Epithelial cell of esophagus (primary cell): ENCODE measurements around the gene OR10X1.

Source experiments
- DNase-seq: peaks from one replicate; pipeline ENCODE4 v3.0.0; 2010; ENCODE audit warnings: low read depth
- H3K4me3 ChIP-seq: 2 replicates; pipeline ENCODE4 v1.5.1; 2011; ENCODE audit warnings: mild to moderate bottlenecking, low read length, control low read depth
- TF ChIP-seq, protein P1 (sequence below): IDR thresholded peaks from 2 replicates; pipeline ENCODE4 v1.5.1; 2011; ENCODE audit warnings: low read depth, mild to moderate bottlenecking, low read length, control low read depth, inconsistent platforms; ENCODE audit not compliant: insufficient read depth; ENCODE audit errors: missing control alignments

Gene OR10X1

DNA sequence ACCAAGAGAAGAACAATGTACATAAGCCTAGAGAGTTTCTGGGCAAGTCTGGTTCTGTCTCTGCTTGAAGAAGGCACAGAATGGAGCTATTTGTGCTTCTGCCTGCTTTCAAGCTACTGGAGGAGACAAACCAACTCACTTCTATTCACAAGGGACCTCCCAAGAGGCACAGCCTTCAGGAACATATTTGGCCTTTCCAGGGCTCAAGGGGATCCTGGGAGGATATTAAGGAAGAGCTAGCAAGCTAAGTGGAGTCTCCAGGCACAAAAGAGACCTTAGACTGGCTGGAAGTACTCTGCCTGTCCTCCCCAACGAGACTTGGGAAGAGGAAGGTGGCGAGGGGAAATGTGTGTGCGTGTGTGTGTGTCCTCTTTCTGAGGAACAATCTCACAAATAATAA lies 25.3 kb downstream of the OR10X1 start, which contains the start of gene OR6Y1:
TSS of gene OR6Y1 (minus strand) at position 54 of the 400 bp plus-strand sequence. CDS start 6,300 bp downstream, outside the sequence.
- no peak within 1 kb of the TSS for H3K4me3 ChIP-seq
- TF ChIP-seq, protein P1, sequence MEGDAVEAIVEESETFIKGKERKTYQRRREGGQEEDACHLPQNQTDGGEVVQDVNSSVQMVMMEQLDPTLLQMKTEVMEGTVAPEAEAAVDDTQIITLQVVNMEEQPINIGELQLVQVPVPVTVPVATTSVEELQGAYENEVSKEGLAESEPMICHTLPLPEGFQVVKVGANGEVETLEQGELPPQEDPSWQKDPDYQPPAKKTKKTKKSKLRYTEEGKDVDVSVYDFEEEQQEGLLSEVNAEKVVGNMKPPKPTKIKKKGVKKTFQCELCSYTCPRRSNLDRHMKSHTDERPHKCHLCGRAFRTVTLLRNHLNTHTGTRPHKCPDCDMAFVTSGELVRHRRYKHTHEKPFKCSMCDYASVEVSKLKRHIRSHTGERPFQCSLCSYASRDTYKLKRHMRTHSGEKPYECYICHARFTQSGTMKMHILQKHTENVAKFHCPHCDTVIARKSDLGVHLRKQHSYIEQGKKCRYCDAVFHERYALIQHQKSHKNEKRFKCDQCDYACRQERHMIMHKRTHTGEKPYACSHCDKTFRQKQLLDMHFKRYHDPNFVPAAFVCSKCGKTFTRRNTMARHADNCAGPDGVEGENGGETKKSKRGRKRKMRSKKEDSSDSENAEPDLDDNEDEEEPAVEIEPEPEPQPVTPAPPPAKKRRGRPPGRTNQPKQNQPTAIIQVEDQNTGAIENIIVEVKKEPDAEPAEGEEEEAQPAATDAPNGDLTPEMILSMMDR = no peak
- no peak for DNase-seq

DNA sequence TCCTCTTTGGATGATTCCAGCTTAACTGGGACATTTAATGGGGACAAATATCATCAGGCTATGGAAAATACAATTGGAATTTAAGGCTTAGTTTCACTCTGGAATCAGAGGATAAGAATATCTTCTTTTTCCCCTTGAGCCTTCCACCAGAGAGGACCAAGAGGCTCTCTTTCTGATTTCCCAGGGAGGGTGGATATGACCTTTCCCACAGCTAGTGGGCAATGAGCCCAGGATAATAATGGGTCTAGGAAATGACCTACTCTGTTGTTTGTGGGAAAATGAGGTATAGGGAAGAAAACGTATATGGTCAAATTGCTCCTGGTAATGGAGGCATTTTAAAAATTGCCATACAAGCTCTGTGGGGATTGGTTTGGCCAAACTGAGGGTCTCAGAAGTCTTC lies 27.4 kb downstream of the OR10X1 start:
- TF ChIP-seq, protein P1 = no peak
- no peak for DNase-seq
- H3K4me3 ChIP-seq = no peak overlapping the region

DNA sequence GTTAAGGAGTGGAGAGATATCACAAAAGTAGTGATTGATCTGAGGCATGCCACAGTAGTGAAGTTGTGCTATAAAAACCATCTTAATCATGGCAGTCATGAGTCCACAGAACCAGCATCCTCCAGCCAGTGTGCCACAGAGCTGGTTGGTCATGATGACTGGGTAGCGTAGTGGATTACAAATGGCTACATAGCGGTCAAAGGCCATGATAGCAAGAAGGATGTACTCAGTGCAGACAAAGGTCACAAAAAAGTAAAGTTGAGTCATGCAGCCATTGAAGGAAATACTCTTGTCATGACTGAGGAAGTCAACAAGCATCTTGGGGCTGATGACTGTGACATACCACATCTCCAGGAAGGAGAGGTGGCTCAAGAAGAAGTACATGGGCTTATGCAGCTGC lies 32.2 kb downstream of the OR10X1 start:
- no peak overlapping the region for H3K4me3 ChIP-seq
- TF ChIP-seq, protein P1 = no peak
- no peak for DNase-seq

DNA sequence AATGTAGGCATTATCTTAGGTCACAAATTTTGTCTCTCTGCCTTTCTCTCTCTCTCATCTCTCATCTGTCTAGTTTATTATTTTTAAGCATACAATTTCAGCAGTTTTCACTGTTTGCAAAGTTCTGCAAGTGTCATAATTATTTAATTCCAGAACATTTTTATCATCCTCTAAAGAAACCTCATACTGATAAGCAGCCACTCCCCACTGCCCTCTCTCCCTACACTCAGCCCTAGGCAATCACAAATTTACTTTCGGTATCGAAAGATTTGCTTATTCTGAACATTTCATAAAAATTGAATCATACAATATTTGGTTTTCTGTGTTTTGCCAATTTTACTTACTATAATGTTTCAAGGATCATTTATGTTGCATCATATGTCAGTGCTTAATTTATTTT lies 42.1 kb downstream of the OR10X1 start:
- H3K4me3 ChIP-seq = no peak overlapping the region
- TF ChIP-seq, protein P1 = no peak
- DNase-seq = no peak

DNA sequence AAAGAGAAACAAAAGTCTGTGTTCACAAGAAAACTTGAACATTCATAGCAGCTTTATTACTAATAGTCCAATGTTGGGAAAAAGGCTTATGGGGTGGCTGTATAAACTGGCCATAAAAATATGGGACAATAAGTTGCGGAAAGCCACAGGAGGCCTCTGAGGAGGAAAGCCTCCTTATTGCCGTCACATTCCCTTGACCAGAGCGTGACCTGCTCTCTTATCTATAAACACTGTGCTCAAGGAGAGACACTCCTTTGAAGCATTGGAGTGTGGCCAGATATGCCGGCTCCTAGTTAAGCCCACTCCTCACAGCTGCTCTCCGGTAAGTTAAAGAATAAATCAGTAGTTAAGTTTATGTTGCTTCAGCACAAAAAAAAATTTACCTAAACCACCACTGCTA lies 45.2 kb downstream of the OR10X1 start:
- H3K4me3 ChIP-seq = no peak overlapping the region
- TF ChIP-seq, protein P1 = no peak
- no peak for DNase-seq
